HG02852 (cell line): Measurements from ENCODE around the gene CLRN3.

Experiments used
- ATAC-seq: cut with Tn5 transposase; IDR thresholded peaks from one replicate; pipeline ENCODE4 v1.9.1; 2021; ENCODE audit warnings: mild to moderate bottlenecking, moderate library complexity; ENCODE audit not compliant: unreplicated experiment

Gene CLRN3

DNA sequence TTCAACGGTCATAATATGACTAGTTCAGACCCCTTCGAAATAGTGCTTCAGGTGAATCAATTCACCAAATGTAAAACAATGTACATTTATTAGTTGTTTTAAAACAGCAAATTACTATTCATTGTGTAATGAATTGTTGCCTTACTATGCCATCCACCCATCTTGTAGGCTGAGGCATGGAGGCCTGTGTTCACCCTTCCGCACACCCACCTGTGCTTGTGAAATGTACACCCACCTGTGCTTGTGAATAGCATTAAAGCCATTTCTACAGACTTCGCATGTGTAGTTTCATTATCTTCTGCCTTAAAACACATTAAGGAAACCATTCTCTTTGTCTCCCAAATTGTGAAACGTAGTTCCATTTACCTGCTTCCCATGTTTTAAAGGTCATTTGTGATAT is 16.8 kb downstream of the CLRN3 start:
- ATAC-seq: no peak

GRCh38 chr10:127875449-127875765 is 17.3 kb downstream of the CLRN3 start:
- no peak for ATAC-seq

GRCh38 chr10:127874671-127875448 is 17.9 kb downstream of the CLRN3 start:
- no peak for ATAC-seq

- no peak for ATAC-seq
Measured at GRCh38 chr10:127873901-127874470, 18.8 kb downstream of the CLRN3 start.

DNA sequence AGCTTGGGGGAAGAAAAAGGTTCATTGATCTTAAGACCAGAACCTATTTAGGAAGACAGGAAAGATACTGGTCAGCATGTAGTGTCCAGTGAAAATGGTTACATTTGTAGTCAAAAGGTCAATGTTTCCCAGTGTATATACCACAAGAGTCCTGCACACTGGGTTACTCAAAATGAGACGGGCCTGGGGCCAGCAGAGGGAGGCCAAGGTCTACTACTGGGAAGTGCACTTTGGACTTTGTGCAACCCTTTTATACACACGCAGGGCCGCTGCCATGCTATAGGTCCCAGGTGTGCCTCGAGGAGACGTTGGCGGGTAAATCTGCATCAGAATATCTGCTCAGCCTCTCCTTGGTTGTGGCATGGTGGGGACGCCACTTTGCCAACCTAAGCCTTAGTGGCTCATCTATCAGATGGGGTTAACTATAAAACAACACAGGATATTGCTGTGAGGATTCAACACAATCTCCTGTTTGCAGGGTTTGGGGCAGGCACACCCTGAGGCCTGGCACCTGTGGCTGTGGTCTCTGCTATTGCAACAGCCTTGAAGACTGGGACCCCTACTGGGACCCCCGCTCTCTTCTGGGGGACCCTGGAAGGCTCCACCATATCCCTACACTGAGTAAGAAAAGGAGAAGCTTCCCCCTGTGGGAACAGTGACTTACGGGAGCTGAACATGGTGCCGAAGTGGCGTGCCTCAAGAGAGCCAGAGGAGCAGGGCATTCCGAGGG is 19.7 kb downstream of the CLRN3 start:
- no peak for ATAC-seq

DNA sequence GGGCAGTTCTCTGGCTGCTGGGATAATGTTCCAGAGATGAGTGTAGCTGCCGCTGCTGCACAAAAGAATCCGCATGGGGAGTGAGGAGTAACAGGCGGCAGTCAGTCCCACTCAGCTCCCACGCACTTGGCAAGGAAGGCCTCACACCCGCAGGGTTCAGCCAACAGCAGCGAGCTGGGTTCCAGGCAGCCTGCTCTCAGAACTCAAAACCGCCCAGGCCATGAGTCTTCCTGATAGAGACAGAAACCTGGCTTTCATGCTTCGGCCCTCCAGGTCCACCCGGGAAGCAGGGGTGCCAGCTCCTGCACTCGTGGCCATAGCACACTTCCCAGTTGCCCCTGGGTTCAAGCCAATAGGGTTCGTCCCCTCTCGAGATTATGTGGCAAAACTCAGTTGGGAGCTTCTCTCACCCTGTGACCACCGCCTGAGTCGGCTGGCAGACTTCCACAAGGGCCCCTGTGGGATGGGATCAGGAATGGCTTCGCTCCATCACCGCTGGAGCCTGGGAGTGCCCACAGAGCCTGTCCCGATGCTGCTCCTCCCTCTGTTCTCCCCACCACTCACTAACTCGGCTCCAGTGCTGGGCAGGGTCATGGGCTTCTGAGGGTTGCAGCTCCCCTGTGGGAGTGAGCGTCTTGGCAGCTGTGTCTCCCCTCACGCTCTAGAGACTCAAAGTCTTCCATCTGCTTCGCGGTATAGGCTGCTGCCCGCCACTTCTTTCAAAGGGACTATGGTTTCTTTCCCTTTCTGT is 20.6 kb downstream of the CLRN3 start:
- ATAC-seq: no peak

DNA sequence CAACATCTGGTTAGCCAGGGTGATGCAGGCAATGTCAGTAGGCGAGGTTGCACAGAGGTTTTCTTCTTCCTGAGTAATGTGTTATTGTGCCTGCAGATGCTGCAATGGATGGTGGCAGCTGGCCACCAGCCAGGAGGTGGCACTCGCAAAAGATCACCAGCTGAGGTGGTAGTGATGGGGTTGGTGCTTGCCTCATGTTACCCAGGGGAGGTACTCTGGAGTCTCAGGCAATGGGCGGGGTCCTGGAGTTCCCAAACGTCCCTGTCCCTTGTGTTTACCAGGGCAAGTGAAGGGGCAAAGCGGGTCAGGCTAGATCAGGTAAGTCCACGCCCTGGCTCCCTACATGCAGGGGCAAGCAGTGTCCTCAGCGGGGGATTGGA is 21.1 kb downstream of the CLRN3 start:
- no peak for ATAC-seq

DNA sequence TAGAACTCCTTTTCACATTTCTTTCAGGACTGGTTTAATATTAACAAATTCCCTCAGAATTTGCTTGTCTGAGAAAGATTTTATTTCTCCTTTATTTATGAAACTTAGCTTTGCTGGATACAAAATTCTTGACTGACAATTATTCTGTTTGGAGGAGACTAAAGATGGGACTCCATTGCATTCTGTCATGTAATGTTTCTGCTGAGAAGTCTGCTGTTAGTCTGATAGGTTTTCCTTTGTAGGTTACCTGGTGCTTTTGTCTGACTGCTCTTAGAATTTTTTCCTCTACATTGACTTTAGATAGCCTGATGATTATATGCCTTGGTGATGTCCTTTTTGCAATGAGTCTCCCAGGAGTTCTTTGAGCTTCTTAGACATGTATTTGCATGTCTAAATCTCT is 23.4 kb downstream of the CLRN3 start:
- ATAC-seq: no peak

DNA sequence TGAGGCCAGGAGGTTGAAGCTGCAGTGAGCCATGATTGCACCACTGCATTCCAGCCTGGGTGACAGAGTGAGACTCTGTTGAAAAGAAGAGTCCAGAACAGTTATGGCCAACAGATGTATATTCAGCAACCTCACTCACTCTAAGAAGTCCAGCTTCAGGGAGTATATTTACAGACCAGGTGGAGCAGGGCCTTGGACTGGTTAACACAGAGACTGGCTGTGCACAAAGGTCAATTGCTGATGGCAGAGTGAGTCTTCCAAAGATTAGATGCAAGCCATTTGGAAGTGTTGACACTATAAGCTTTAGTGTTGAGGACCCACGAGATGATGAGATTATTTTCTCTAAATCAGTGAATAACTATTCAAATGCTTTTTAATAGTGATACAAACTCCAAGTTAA is 24.9 kb downstream of the CLRN3 start:
- no peak for ATAC-seq

GRCh38 chr10:127866276-127867013 is 26.3 kb downstream of the CLRN3 start:
- ATAC-seq: no peak

GRCh38 chr10:127863231-127863825 is 29.4 kb downstream of the CLRN3 start:
- no peak for ATAC-seq

DNA sequence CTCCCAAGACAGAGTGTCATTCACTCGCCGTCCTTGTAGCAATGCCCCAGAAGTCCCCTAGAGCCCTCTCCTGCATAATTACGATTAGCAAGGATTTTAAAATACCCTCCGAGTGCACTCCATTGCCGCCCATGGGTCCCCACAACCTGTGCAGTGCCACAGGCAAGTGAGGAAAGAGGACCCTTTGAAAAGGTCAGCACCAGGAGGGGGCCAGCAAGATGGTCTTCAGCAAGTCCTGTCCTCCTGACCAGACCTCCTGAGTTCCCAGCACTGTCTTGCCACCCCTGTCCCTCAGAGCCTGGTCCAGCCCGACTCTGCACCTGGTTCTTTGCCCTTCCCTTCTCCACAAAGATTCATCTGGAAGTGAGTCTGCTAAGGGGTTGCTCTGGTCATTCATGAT is 32.1 kb downstream of the CLRN3 start:
- no peak for ATAC-seq

DNA sequence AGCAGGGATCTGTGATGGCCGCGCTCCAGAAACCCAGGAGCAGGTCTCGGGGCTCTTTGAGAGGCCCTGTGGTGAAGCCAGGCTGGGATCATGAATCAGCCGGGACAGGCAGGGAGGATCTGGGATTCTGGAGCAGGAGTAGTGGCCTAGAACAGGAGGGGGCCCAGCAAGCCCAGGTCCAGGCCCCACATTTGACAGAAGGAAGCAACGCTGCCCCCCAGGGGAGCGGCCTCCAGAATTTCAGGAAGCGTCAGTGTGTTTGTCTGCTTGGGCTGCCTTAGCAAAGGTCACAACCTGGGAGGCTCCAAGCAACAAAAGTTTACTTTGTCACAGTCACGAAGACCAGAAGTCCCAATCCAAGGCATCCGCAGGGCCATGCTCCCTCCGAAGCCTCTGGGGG is 36.8 kb downstream of the CLRN3 start:
- no peak for ATAC-seq

DNA sequence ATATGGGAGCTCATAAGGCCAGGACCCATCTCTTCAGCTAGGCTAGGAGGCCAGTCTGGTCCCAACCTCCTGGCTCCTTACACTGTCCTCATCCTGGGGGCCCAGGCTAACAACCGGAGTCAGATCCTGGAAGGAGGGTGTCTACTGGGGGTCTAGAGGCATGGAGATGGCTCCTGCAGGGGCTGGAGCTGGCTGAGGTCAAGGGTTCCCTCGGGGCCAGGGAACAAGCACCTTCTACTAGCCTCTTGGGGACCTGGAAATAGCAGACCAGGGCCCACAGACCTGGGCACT is 37.2 kb downstream of the CLRN3 start:
- ATAC-seq: no peak

DNA sequence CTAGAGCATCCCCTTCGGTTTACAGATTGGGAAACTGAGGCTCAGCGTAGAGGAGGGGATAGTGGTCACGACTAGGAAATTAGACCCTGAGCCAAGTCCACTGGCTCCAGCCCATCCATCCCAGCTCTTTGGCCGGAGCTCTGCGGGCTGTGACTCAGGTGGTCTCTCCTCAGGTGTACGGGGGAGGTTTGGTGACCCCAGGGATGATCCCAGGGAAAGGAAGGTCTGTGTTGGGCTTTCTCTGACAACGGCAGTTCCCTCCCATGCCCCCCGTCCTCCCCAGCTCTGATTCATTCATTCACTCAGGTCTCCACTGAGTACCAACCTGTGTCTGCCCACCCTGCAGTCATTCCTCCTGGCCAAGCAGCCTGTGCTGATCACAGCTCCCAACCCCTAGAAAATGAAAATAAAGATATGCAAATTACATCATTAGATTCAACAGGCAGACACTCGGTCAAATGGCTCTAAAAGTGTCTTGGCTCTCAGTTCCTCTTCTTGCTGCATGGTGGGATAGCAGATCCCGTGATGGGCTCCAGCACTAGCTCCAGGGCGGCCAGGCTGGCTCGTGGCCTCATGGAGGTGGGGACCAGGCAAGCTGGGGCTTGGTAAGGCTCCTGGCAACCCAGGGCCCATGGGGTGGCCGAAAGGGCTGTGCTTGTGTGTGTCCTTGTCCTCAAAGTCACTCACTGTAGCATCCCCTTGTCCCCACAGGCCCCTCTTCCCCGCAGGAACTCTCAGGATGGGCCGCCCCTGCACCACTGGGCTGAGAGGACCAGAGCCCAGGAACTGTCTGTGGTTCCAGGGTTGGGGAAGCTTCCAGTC is 37.8 kb downstream of the CLRN3 start:
- ATAC-seq: no peak

DNA sequence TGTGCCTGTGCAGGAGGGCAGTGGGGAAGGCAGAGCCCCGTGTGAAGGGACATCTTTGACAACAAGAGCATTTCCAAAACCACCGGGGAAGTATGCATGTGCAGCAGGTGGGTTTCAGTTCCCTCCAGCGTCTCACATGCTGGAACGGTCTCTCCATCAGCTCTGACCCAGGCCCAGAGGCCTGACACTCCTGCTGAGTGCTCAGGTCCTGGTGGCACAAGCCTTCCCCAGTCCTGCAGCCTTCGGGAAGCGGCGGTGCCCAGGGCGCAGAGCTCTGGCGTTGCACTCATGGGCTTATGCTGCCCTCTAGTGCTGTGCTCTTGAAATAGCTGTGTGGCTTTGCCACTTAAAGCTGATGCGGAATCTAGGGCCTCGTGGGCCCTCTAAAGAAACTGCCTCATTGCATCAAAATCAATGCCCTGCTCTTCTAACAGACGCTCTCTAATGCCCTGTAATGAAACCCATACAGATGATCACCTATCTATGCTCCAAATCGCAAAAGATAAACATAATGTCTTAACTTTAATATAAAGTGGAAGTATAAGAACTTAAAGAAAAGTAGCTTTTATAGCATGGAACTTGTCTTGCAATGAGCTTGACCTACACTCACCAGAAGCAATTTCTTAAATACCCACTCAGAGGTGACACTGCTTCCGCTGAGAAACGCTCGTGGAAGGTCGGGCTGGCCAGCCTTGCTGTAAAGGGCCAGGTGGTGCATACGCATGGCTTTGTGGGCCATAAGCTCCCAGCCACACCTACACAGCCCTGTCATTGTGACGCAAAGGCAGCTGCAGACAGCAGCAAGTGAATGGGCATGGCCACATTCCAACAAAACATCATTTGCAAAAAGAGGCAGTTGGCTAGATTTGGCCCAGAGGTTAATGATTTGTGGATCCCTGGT is 38.6 kb downstream of the CLRN3 start:
- peak; percentile 69 for ATAC-seq

GRCh38 chr10:127852456-127852855 is 40.3 kb downstream of the CLRN3 start:
- ATAC-seq: no peak

DNA sequence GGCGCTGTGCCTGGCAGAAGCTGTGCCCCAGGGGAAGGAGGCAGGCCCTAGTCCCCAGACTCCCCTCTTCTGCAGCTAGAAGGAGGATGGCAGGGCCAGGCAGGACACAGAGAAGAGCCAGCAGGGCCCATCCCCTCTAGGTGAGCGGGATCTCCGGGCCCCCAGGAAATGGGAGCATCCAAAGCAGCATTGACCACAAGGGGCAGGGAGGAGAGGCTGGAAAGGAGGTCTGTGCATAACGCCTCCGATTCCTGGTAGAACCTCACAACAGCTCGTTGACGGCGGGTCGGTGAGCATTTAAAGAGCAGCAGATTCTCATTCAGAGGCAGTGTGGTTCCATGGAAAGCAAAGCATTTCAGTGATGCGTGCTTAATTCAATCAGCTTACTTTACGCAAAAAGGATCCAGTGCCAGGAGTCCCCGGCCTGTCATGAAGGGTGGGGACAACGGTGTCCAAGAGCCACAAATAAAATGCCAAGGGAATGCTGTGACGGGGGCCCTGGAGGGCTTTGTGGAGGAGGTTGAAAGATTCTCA is 41.0 kb downstream of the CLRN3 start:
- ATAC-seq: no peak

- no peak for ATAC-seq
Measured at GRCh38 chr10:127850944-127851343, 41.8 kb downstream of the CLRN3 start.
